ENCODE results near the gene NT5DC3.

- TF ChIP-seq POLR2A (IDR thresholded peaks at IDR 0.05; ENCODE audit: low read length) (no peak), GATA1 (IDR thresholded peaks at IDR 0.05; ENCODE audit: low read depth, low read length) (no peak)
Measured at GRCh38 chr12:103791350-103791920, 49.6 kb downstream of the NT5DC3 start.

Measured in erythroblast (primary cell).